Stimulated activated CD4-positive, alpha-beta T cell treated with anti-CD3 and anti-CD28 coated beads, Interleukin-12 subunit alpha, Interleukin-12 subunit beta, amount 100 ng/mL, for 48 hours (primary cell): ENCODE results near the gene LINGO1.

Experiments used
- DNase-seq, 3 donors: peaks; one replicate each; pipeline ENCODE4 v3.0.0-alpha.2; 2020; ENCODE audit warnings: low read depth in 2 of 3, low spot score in 1 of 3

LINGO1 gene

GRCh38 chr15:77596821-77597803, 35.6 kb downstream of the LINGO1 start:
- DNase-seq = no peak

DNA sequence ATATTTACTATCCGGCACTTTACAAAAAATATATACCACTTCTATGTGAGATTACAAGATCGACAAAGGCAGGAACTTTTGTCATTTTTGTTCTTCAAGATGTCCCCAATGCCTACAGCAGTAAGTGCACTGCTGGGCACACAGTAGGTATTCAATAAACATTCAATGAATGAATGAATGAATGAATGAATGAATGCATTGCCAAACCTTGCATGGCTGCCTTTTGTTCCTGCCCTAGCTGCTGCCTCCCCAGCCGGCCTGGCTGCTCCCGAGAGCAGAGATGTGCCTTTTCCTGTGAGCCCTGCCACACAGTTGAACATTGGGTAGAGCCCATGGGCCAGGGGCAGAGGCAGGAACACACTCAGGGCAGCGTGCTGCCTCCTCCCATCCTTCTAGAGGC, 37.5 kb downstream of the LINGO1 start:
- no peak for DNase-seq

GRCh38 chr15:77592758-77593157, 40.0 kb downstream of the LINGO1 start:
- DNase-seq = no peak

- DNase-seq = no peak
Measured at GRCh38 chr15:77591968-77592613, 40.6 kb downstream of the LINGO1 start.

DNA sequence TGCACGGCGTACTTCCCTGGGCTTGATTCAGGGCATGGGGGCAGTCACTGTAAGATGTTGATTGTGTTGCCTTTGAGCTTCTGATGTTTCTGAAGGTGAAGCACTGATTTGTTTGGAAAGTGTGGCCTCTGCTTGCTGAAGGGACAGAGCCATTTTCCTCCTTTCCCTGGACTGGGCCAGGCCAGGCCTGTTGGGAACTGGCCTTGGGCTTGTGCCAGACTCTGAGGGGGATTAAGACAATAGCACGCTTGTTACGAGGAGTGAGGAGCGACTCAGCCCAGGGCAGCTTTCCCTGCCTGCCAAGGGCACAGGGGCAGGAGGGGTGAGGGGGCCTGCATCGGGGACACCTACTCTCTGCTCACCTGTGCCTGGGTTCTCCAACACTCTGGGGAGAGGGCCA, 42.9 kb downstream of the LINGO1 start:
- DNase-seq = no peak

DNA sequence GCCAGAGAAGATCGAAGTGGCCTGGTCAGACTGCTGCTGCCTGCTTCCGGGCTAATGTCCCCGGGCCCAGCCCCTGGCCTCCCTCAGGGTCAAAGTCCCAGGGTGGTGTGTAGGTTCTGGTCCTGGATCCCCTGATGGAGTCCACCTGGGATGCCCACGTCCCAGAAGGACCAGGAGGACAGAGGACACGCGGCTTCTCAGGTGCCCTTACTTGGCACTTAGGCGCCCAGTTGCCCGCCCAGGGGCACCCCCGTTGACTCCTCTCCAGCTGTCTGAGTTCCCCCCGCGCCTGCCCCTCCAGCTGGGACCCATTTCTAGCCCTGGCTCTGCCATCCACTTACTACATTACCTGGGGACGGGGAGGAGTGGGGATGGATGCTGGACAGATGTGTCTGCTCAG, 44.6 kb downstream of the LINGO1 start:
- no peak for DNase-seq

- DNase-seq = no peak
Measured at GRCh38 chr15:77584691-77585090, 48.0 kb downstream of the LINGO1 start.

DNA sequence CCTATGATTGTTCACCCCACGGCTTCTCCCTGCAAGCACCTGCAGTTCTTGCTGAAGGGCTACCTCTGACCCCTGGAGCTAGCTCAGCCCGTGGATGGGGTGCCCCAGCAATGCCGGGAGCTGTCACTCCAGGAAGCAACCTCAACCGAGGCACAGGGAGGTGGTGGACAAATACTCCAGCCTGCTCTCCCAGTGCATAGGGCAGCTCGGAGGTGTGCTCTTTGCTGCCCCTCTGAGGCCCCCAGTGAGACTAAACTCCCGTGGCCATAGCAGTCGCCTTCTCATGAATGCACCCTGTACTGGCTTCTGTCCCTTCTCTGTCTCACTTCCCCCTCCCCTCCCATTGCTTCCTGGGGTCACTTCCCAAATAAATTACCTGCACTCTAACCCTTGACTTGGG, 48.5 kb downstream of the LINGO1 start:
- no peak for DNase-seq

- no peak for DNase-seq
Measured at GRCh38 chr15:77582763-77583162, 49.9 kb downstream of the LINGO1 start.

DNA sequence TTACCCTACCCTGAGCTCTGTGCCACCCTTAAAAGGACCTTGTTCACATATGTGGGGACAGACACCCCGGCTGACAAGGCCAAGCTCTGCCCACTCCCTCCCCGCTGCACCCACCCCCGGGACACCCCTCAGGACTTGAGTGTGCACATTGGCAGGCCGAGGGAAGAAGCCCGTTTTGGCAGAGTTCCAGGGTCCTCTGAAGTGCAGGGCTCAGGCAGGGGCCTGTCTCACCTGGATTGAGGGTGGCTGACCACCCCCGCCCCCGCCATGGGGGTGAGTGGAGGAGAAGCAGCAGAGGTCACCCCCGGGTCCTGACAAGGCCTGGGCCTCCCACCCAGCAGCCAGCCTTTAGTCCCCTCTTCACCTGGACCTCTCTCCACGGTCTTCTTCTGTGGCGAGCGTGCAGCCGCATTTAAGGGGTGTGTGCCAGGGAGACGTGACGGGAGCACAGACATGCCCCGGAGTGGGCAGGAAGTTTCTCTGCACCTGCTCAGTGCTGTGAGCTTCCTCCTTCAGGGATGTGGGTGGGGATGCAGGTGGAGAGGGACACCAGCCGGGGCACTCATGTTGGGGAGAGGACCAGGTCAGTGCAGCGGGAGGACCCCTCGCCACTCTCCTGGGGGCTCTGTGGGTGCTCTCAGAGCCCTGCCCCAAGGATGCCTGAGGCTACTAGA, 50.7 kb downstream of the LINGO1 start:
- DNase-seq = no peak

DNA sequence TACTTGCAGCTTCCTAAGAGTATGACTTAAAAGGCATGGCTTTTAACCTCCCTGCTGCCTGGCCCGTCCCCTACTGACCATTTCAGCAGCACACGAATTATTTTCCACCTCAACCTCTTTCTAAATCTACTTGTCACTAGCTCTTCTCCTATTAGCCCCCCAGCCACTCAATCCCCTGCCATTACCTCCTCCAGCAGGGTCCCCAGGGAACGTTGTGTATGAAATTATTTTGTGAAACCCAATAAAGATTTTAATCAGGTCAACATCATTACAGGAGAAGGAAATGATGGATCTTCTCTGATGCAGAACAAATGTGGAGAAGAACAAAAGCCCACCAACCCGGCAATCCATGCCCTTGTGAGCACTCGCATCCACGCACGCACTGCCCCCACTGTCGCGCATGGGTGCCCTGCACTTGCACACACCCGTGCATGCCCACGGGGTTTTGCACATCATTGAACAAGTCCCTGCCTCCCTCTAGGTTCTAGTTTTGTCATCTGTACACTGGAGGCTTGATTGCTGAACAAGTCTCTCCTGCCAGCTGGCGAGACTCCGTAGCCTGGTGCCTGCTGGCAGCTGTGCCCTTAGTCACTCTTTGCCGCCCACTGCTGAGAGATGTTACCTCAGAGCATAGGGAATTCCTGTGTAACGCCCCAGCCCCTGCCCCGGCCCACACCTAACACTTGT, 51.6 kb downstream of the LINGO1 start:
- DNase-seq = no peak

- DNase-seq = no peak
Measured at GRCh38 chr15:77579498-77580188, 53.1 kb downstream of the LINGO1 start.

DNA sequence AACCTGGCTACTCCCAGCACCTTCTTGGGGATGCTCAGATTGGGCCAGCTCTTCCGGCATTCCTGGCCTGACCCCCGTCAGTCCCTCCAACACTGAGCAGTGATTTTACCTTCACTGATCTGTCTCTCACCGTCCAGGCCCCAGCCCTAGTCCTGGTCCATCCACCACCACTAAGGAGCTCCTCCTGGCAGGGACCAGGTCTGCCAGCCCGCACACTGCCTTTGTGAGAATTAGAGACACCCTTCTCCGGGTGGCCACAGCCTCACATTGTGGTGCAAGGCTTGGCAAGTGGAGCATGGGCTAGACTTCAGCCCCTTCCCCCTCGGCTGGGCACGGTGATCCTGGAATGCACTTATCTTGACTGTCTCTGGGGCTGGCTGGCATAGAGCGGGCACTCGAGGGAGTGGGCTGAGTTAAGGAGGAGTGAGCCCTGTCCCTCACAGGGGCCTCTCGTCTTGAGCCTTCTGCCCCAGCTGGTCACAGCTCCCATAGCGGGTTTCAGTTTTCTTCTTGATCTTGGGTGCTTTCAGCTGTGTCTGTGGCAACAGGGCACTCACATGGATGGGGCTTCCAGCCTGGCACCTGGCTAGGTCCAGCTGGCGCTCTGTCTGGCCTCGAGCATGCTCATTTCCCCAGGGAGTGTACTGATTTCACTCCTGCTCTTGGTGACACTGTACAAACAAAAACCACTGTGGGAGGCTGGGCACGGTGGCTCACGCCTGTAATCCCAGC, 53.9 kb downstream of the LINGO1 start:
- no peak for DNase-seq

- DNase-seq = no peak
Measured at GRCh38 chr15:77577366-77577950, 55.3 kb downstream of the LINGO1 start.

DNA sequence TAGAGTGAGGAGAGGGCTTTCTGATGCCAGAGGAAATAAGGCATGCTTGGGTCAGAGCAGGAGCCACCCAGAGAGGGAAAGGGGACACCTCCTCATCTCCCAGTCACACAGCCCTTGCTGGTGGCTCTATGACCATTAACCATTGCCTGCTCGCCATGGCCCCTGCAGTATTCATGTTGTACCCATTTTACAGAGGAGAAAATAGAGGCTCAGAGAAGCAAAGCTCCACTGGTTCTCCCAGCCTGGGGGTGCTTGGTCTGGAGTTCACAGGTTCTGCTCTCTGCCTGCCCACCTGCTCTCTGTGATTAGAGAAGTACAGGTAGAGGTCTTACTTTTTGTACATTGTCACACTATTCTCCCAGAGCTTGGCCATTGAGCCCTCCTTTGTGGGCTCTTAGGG, 56.2 kb downstream of the LINGO1 start:
- no peak for DNase-seq

DNA sequence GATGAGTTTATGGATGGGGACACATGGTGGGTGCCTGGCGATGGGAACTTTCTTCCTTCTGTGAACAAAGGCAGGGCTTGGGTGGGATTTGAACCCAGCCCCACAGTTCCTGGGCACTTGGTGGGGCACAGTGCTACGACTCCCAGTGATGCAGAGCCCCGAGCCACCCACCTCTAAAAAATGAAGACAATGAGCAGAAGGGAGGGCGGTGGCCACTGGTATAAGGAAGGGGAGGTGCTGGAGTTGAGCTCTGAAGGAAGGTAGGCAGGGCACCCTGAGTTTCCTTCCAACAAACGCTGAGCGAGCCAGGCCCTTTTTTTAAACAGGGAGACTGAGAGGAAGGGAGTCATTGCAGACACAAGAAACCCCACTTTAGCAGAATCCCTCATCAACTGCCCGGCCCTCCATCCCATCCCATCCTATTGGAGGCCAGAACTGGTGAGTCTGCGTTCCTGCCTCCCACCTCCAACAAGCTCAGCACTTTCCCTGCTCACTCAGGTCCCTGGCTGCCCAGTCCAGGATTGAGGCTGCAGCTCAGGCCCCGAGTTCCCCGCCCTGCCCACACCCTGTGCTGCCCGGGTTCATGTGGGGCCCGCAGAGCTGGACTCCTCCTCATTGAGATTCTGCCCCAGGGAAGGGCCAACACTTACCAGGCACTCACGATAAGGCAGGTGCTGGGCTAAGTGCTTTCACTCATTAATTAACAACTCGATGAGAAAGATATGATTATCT, 57.3 kb downstream of the LINGO1 start:
- no peak for DNase-seq

GRCh38 chr15:77574521-77575202, 58.0 kb downstream of the LINGO1 start:
- DNase-seq = no peak

GRCh38 chr15:77573802-77574201, 58.9 kb downstream of the LINGO1 start:
- DNase-seq = no peak
